ENCODE results near the gene IGLL5.

The IGLL5 gene

GRCh38 chr22:22887621-22888503 is at the start of gene IGLL5:
IGLL5 (plus strand) TSS chr22:22887816; CDS start chr22:22888054, 238 bp downstream.
- FAIRE-seq: no peak

GRCh38 chr22:22838148-22838786 is 49.3 kb upstream of the IGLL5 start:
- FAIRE-seq: no peak

- FAIRE-seq: no peak
Measured at GRCh38 chr22:22839570-22840314, 47.9 kb upstream of the IGLL5 start.

GRCh38 chr22:22840780-22841179 is 46.8 kb upstream of the IGLL5 start:
- FAIRE-seq: no peak

- FAIRE-seq: no peak
Measured at GRCh38 chr22:22841598-22841997, 46.0 kb upstream of the IGLL5 start.

DNA sequence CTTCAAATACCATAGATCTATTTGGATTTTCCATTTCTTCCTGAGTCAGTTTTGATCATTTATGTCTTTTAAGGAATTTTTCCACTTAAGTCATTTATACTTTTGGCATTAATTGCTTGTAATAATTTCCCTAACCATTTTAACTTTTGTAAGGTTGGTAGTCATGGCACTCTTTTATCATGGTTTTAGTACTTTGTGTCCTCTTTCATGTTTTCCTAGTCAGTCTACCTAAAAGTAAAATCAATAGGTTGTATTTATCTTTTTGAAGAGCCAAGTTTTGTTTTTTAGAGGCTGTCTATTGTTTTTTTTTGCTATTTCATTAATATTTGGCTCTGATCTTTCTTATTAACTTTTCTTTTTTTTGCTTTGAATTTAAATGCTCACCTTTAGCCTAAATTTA is 45.5 kb upstream of the IGLL5 start:
- FAIRE-seq: no peak

DNA sequence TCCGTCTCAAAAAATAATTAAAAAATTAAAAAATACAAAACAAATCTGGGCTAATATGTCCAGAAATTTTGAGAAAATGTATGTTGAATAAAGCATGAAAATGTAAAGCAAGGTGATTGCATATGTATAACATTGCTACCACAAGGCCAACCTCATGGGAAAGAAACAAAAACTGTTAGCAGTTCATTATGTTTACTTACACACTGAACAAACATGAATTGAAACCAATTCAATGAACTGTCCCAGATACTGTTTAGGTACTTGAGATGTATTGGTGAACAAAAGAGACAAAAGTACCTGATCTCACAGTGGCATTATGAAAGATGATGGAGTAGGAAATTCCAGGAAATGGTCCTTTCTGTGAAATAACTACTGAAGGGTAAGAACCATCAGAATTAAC is 43.8 kb upstream of the IGLL5 start:
- FAIRE-seq: no peak

DNA sequence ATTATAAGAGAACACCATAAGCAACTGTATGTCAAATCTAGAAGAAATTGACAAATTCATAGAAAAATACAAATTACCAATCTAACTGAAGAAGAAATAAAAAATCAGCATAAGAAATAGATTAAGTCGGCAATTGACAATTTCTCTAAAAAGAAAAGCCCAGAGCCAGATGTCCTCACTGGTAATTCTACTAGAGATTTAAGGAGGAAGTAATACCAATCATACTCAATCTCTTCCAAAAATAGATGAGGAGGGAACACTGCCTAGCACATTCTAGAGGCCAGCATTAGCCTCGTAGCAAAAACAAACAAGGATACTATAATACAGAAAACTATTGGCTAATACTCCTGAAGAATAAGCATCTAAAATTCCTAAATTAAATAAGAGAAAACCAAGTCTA is 40.4 kb upstream of the IGLL5 start:
- no peak for FAIRE-seq

DNA sequence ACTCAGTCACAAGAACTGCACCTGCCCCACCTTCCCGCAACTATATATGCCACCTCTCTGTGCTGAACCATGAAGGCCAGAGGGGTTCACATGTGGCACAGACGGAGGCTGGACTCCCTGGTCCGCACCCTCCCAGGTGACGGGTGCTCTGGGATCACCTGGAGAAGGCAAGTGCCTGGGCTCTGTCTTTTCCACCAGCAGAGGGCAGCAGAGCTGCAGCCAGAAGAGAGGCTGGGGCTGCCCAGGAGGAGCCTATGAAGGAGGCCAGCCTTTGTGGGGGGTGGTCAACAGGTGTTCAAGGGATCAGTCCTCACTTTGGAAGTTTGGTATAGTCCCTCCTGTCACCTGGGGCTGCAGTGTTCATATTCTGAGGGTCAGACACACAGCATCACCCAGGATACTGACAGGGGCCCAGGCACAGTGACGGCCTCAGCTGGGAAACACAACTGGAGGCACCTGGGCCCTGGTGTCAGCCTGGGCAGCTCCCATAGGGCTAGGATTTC is 39.2 kb upstream of the IGLL5 start:
- FAIRE-seq: no peak

DNA sequence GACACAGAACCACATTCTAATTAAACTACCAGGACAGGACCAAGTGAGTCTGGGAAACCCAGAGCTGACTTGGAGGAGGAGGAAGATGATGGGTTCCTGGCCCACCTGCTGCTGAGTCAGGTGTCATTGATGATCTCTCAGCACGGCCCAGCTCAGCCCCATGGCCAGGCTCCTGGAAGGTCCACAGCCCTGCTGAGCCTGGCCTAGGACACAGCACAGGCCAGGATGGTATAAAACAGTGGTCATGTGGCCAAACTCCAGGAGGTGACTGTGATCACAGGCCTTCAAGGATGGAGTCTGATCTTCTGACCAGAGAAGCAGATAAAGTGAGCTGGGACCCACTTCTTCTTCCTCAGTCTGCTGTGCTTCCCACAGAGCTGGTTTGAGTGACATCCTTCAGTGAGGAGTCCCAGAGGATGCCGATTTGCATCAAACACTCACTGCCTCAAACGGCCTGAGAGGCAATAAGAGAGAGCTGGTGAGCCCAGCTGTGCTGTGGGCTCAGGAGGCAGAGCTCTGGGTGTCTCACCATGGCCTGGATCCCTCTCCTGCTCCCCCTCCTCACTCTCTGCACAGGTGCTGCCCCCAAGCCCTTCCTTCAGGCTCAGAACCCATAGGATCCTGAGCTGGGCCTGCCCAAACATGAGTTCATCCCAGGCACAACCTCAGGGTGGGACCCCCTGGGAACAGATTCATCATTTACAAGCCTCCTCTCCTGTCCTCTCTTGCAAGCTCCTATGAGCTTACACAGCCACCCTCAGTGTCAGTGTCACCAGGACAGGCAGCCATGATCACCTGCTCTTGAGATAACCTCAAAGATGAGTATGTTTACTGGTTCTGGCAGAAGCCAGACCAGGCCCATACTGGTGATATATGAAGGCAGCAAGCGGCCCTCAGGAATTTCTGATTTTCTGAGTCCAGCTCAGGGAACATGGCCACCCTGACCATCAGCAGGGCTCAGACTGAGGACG is 37.7 kb upstream of the IGLL5 start:
- FAIRE-seq: no peak

GRCh38 chr22:22851969-22852368 is 35.6 kb upstream of the IGLL5 start:
- FAIRE-seq: no peak

GRCh38 chr22:22853713-22854112 is 33.9 kb upstream of the IGLL5 start:
- FAIRE-seq: no peak

- FAIRE-seq: no peak
Measured at GRCh38 chr22:22854466-22854865, 33.1 kb upstream of the IGLL5 start.

DNA sequence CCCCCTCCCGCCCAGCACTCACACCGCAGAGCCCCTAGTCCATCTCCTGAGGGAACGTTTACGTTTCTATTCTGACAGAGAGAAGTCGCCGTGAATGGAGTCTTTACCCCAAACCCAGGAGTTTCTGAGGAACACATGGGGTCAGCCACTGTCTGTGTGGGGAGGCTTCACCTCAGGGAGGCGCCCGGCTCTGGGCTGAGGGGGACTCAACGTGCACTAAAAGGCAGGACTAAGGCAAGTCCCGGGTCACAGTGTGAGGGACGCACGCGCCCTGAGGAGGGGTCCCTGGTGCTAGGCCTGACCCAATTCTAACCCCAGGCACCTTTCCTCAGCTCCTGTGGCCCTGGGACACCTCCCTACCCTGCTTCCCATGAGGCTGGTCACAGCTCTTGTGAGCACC is 32.5 kb upstream of the IGLL5 start:
- FAIRE-seq: no peak

DNA sequence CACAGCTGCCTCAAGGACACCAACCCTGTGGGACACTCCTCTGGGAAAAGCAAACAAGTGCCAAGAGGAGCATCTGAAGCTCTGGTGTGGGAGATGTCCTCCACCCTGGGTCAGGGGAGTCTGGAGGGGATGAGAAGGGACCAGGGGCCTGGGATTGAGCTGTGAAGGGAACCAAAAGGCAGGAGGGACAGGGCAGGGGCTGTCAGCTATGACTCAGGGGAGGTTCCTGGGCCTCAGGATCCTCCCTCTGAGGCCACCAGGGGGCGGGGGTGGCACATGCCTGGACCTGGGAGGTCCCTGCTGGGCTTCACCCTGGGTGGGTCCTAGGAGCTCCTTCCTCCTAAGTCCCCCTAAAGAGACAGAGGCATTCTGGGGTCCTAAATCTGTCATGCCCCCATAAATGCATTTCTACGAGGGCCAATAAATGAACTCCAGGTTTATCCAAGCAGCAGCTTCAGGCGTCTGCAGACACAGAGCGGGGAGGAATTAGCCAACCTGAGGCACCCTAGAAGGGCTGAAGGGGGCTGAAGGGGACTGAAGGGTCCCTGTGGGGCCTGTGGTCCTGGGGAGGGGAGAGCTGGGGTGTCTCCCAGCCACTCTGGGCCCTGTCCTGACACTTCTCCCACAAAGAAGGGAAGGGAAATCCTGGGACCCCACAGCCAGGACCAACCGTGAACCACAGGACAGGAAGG is 31.9 kb upstream of the IGLL5 start:
- no peak for FAIRE-seq

DNA sequence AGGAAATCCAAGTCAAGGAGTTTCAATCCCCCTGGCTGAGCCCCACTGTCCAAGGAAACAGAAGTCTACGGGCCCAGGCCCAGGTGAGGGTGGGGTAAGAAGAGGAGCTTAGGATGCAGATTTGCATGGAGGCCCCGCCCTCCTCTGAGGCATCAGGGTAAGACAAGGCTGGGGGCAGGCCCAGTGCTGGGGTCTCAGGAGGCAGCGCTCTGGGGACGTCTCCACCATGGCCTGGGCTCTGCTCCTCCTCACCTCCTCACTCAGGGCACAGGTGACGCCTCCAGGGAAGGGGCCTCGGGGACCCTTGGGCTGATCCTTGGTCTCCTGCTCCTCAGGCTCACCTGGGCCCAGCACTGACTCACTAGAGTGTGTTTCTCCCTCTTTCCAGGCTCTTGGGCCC is 31.3 kb upstream of the IGLL5 start:
- no peak for FAIRE-seq

DNA sequence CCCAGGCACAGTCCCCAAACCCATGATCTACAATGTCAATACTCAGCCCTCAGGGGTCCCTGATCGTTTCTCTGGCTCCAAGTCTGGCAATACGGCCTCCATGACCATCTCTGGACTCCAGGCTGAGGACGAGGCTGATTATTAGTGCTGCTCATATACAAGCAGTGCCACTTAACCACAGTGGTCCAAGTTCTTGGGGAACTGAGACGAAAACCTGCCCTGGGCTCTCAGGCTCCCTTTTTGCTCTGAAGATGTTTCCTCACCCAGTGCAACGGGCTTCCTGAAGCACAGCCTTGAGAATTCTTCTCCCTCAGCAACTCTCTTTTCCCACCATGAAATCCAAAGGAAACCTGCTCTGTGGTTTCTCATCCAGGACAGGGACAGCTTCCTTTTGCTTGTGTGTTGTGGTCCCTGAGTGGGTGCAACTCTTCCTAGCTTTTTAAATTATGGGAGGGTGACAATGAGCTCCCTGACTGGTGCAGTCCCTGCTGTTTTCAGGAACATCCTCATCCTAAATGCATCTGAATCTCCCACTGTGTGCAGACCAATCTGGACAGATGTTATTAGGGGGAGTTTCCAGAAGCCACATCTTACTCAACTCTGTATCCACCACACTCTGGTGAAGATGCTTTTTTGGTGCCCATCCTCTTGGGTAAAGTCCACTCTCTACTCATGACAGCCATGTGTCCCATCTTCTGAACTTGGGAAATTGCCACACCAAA is 30.6 kb upstream of the IGLL5 start:
- FAIRE-seq: no peak

- FAIRE-seq: no peak
Measured at GRCh38 chr22:22857607-22858558, 29.7 kb upstream of the IGLL5 start.

- no peak for FAIRE-seq
Measured at GRCh38 chr22:22858559-22858937, 29.1 kb upstream of the IGLL5 start.

- no peak for FAIRE-seq
Measured at GRCh38 chr22:22863001-22863400, 24.6 kb upstream of the IGLL5 start.

Data from TTC549 (cell line).